Ovary (tissue), 9 donors: ENCODE results near the gene SLC38A4. TPM values are rescaled to one million over a fixed set of nuclear protein-coding genes. Genes with fewer than 3 reads are reported as not detected.

Experiments used
- DNase-seq, 5 donors: peaks; one replicate each; pipeline ENCODE4 v3.0.0-alpha.2; 2019 to 2020
- H3K27ac ChIP-seq, 2 donors: fragments of 200-600 bp; one replicate each; pipeline versions ENCODE4 v1.5.1 to v1.8.0; 2019 to 2022
- H3K27me3 ChIP-seq: fragments of 200-600 bp; one replicate; pipeline ENCODE4 v1.8.0; 2022
- H3K36me3 ChIP-seq: fragments of 200-600 bp; sonication (generic); one replicate; pipeline ENCODE4 v1.5.1; 2019
- H3K4me1 ChIP-seq: one replicate; pipeline ENCODE4 v1.8.1; 2013; ENCODE audit warnings: mild to moderate bottlenecking, moderate library complexity; ENCODE audit not compliant: insufficient read depth
- H3K4me3 ChIP-seq: fragments of 200-600 bp; sonication (generic); one replicate; pipeline ENCODE4 v1.5.1; 2017
- H3K9me3 ChIP-seq, 2 donors: fragments of 200-600 bp in 1 of 2; sonication (generic) in 1 of 2; one replicate each; pipeline versions ENCODE4 v1.5.1 to v1.8.1; 2013 to 2019; ENCODE audit warnings: mild to moderate bottlenecking in 1 of 2, moderate library complexity in 1 of 2
- EP300 ChIP-seq: sonication (generic); formaldehyde crosslinking; IDR thresholded peaks from one replicate; pipeline ENCODE4 v1.6.1; 2017; ENCODE audit warnings: antibody characterized with exemption
- POLR2A ChIP-seq: fragments of 450-650 bp; IDR thresholded peaks from one replicate; pipeline ENCODE4 v1.6.1; 2017; ENCODE audit warnings: antibody characterized with exemption, mild to moderate bottlenecking, moderate library complexity
- WGBS, 3 donors: extraction: QIAGEN DNeasy Blood & Tissue Kit in 1 of 3; methylation state at CpG; one replicate each; pipeline versions ENCODE4 v1.1.5 to v1.1.7; 2013 to 2017; 5-methylcytosine and 5-hydroxymethylcytosine counted together
- intact Hi-C, 4 donors: fragments of 100-400 bp; cut with DNase I; formaldehyde crosslinking; loops; one replicate each; pipeline versions ENCODE4 v1.11.0 to v1.15.1; 2022 to 2023
- polyA plus RNA-seq, 2 donors: library from polyadenylated mRNA; stranded (reverse); fragments of 200-250 nt in 1 of 2; fragments of 350-450 nt in 1 of 2; fragmentation: Illumina TruSeq in 1 of 2; extraction: RNeasy Lipid Tissue Mini Kit (QIAGEN cat#74804) in 1 of 2; gene quantifications; one replicate each; pipeline ENCODE4 v1.2.3, GENCODE V29; 2013 to 2014
- total RNA-seq, 7 donors: library from RNA; depleted of rRNA in 2 of 7; stranded (reverse); fragments of >200 nt in 2 of 7; fragmentation: NEBNext Ultra II Directional in 3 of 7; extraction: Animal tissue kit (Norgen Biotek cat#: 25700) in 3 of 7; gene quantifications; one replicate each; pipeline versions ENCODE4 v1.1.0 to v1.2.4, GENCODE V29; 2016 to 2023
- TF ChIP-seq, protein P1 (sequence below), 3 donors: fragments of 450-650 bp in 2 of 3; fragments of 200-600 bp in 1 of 3; IDR thresholded peaks; one replicate each; pipeline versions ENCODE4 v1.5.1 to v1.8.0; 2016 to 2022; ENCODE audit warnings: antibody characterized with exemption in 3 of 3, mild to moderate bottlenecking in 1 of 3
- donor health status: DM: no; HTN: no; CAD: no; lungs with moderate emphysema.
- donor health status: DM: no; HTN: no; CAD: no.
- donor health status: Bipolar disorder and iron deficiency.
- donor health status: DM: yes; HTN: yes; CAD: no.
- donor health status: DM: no; HTN: no; CAD: no.
- donor health status: DM: yes; HTN: yes; CAD: no.

Gene SLC38A4
- total and polyA plus RNA-seq, 9 donors: 0.15 to 2.0 (median 0.28) TPM; not detected in 2

DNA sequence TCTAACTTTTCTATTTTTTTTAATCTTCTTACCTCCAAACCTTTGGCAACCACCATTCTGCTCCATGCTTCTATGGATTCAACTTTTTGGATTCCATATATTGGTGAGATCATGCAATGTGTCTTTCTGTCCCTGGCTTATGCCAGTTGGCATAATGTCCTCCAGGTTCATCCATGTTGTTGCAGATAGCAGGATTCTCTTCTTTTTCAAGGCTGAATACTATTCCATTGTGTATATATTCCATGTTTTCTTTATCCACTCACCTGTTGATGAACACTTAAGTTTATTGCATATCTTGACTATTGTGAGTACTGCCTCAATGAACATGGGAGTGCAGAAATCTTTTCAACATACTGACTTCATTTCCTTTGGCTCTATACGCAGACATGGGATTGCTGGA is 21.2 kb upstream of the SLC38A4 start:
- WGBS, 3 donors: 96 to 98% (median 96%) methylated on average over 1 of the region's 1 CpG
- TF ChIP-seq POLR2A: no peak
- no peak for TF ChIP-seq EP300
- TF ChIP-seq, protein P1, sequence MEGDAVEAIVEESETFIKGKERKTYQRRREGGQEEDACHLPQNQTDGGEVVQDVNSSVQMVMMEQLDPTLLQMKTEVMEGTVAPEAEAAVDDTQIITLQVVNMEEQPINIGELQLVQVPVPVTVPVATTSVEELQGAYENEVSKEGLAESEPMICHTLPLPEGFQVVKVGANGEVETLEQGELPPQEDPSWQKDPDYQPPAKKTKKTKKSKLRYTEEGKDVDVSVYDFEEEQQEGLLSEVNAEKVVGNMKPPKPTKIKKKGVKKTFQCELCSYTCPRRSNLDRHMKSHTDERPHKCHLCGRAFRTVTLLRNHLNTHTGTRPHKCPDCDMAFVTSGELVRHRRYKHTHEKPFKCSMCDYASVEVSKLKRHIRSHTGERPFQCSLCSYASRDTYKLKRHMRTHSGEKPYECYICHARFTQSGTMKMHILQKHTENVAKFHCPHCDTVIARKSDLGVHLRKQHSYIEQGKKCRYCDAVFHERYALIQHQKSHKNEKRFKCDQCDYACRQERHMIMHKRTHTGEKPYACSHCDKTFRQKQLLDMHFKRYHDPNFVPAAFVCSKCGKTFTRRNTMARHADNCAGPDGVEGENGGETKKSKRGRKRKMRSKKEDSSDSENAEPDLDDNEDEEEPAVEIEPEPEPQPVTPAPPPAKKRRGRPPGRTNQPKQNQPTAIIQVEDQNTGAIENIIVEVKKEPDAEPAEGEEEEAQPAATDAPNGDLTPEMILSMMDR (IDR thresholded peaks at IDR 0.05): no peak
- no peaks in the 10 kb centered on the region for H3K4me1 ChIP-seq
- intact Hi-C loops: no loop called here
- no peaks in the 10 kb centered on the region for H3K36me3 ChIP-seq
- H3K9me3 ChIP-seq: no peaks in the 10 kb centered on the region
- H3K27ac ChIP-seq: no peak overlapping the region
- no peak for DNase-seq
- H3K27me3 ChIP-seq: no peaks in the 10 kb centered on the region
- no peak overlapping the region for H3K4me3 ChIP-seq

DNA sequence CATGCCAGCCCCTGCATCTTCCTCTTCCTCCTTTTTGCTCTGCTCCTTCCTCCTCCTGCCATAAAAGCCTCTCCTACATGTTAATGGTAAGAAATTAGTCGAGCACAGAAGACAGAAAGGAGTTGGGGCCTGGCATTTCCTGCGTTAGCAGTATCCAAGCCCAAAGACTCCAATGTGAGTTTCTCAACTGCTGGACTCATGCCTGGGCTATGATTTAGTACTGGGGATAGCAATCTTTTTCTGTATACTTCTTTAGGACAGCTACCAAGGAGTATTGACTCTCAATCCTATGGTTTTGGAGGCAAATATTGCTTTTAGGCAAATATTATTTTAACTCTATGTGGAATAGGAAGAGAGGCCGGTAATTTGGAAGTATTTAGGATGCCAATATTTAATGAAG is 18.0 kb upstream of the SLC38A4 start:
- H3K27me3 ChIP-seq: no peaks in the 10 kb centered on the region
- H3K4me3 ChIP-seq: no peak overlapping the region
- no peaks in the 10 kb centered on the region for H3K36me3 ChIP-seq
- H3K9me3 ChIP-seq: no peaks in the 10 kb centered on the region
- H3K4me1 ChIP-seq: no peaks in the 10 kb centered on the region
- no peak overlapping the region for H3K27ac ChIP-seq
- 54 to 75% (median 74%) methylated on average over 3 of the region's 3 CpGs for WGBS, 3 donors
- intact Hi-C loops: no loop called here
- DNase-seq: no peak
- TF ChIP-seq, protein P1 (IDR thresholded peaks at IDR 0.05): no peak
- TF ChIP-seq EP300: no peak
- TF ChIP-seq POLR2A: no peak

DNA sequence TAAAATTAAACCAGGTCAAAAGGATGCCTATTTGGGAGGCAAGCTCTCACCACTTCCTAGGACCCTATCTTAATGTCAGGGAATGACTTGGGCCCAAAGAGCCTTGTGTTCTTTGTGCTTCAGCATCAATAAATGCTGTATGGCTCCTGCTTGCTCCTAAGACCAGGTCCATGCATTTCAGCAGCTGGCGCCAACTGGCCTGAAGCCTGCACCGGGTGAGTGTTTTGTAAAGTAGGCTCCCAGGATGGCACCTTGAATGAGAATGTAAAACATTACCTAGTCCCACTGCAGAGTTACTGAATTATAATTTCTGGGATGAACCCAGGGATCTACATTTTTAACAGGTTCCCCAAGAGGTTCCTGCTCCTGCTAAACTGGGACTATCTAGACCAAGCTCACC is 16.1 kb upstream of the SLC38A4 start:
- H3K36me3 ChIP-seq: no peaks in the 10 kb centered on the region
- no peak for DNase-seq
- H3K4me1 ChIP-seq: no peaks in the 10 kb centered on the region
- TF ChIP-seq, protein P1 (IDR thresholded peaks at IDR 0.05): no peak
- TF ChIP-seq EP300: no peak
- TF ChIP-seq POLR2A: no peak
- no peaks in the 10 kb centered on the region for H3K9me3 ChIP-seq
- H3K27me3 ChIP-seq: no peaks in the 10 kb centered on the region
- no peak overlapping the region for H3K27ac ChIP-seq
- 90 to 100% (median 94%) methylated on average over 2 of the region's 2 CpGs for WGBS, 3 donors
- intact Hi-C loops: no loop called here
- H3K4me3 ChIP-seq: no peak overlapping the region

DNA sequence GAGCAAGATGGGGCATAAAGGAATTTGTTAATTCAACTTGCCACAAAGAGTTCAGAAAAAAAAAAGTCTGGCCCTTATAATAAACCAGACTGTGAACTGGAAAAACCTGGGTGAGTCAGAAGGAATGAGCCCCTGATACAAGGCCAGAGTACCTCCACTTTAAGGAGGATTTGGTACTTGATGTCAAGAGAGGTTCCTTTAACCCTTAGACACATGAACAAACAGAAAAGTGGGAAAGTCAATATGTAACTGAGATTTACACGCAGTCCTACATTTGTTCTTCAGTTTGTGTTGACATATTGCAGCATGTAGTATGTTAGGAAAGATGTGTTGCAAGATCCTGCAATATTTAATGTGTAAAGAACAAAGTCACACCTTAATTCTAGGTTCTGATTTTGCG is 14.2 kb upstream of the SLC38A4 start:
- Histone ChIP-seq H3K27me3 (no peaks in the 10 kb centered on the region), H3K27ac (no peak overlapping the region), H3K4me3 (no peak overlapping the region), H3K4me1 (no peaks in the 10 kb centered on the region), H3K9me3 (no peaks in the 10 kb centered on the region), H3K36me3 (no peaks in the 10 kb centered on the region)
- intact Hi-C loops: no loop called here
- DNase-seq: no peak
- 84 to 91% (median 87%) methylated on average over 2 of the region's 2 CpGs for WGBS, 3 donors
- TF ChIP-seq POLR2A: no peak
- TF ChIP-seq EP300: no peak
- TF ChIP-seq, protein P1 (IDR thresholded peaks at IDR 0.05): no peak

DNA sequence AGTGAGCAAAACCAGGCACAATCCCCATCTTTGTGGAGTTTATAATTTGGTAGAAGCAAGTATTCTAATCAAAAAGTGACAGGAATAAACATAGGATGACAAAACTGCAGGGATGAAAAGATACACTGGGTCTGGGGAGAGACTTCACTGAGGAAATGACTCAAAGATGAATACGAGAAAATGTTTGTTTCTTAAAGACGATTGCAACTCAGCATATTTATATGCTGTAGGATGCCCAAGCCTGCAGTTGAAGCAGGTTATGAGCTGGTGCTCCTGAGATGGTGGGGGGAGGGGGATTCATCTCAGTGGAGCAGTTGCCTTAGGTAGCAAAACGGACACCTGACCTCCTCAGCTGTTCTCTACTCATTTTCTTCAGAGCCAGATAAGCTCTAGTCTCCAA is 13.4 kb upstream of the SLC38A4 start:
- Histone ChIP-seq H3K36me3 (no peaks in the 10 kb centered on the region), H3K27ac (no peak overlapping the region), H3K4me1 (no peaks in the 10 kb centered on the region), H3K4me3 (no peak overlapping the region), H3K27me3 (no peaks in the 10 kb centered on the region), H3K9me3 (no peaks in the 10 kb centered on the region)
- WGBS, 3 donors: 75 to 80% (median 78%) methylated on average over 3 of the region's 3 CpGs
- intact Hi-C loops: no loop called here
- DNase-seq: no peak
- TF ChIP-seq, protein P1 (IDR thresholded peaks at IDR 0.05): no peak
- no peak for TF ChIP-seq EP300
- no peak for TF ChIP-seq POLR2A
